Measurements from ENCODE around the gene GAB3.

The GAB3 gene

DNA sequence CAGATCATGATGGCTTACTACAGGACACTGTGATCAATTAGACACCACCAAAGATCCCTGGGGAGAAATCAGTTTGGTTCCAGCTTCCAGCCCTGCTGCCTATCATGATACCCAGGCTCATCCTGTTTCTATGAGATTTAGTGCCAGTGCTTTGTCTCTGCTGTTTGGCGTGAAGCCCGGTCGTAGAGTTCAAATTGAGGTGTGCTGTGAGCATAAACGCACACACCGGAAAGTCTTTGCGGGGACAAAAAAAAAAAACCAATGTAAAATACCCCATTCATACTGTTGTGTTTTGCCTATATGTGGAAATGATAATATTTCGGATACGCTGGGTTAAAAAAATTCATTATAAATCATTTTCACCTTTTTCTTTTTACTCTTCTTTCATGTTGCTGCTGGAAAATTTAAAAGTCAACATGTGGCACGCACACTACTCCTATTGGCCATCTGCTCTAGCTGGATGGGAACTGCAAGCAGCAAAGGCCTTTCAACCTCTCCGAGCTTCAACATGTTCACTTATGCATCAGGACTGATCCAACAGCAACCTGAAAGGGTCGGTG, 11.2 kb upstream of the GAB3 start:
- 0 out of 2 replicates have a peak overlapping the region, but pooled peaks have one; percentile 61 for H2AFZ ChIP-seq (ENCODE audit: low read depth, low read length)
- peaks cover 14% of the 10 kb centered on the region for H3K4me1 ChIP-seq (ENCODE audit: low read length)
- peak overlapping the region; percentile 99 for H3K4me3 ChIP-seq (ENCODE audit: low read length)
- peaks cover 8% of the 10 kb centered on the region; the same call in 1 of the 2 replicates for H4K20me1 ChIP-seq (ENCODE audit: insufficient read depth, low read length)
- H3K36me3 ChIP-seq (replicated peaks; ENCODE audit: low read depth, low read length): peaks cover 25% of the 10 kb centered on the region
- no peaks in the 10 kb centered on the region for H3K27me3 ChIP-seq (ENCODE audit: low read depth, low read length)
- peak overlapping the region; percentile 62 for H3K27ac ChIP-seq (ENCODE audit: low read length)
- no peaks in the 10 kb centered on the region for H3K9me3 ChIP-seq (ENCODE audit: insufficient read depth, low read length)
- H3K9ac ChIP-seq (ENCODE audit: low read length): peak overlapping the region; percentile 72
- peaks cover 45% of the 10 kb centered on the region for H3K79me2 ChIP-seq (ENCODE audit: low read length)
- peak overlapping the region; percentile 86 for H3K4me2 ChIP-seq (ENCODE audit: low read length)
- TF ChIP-seq, protein P1, sequence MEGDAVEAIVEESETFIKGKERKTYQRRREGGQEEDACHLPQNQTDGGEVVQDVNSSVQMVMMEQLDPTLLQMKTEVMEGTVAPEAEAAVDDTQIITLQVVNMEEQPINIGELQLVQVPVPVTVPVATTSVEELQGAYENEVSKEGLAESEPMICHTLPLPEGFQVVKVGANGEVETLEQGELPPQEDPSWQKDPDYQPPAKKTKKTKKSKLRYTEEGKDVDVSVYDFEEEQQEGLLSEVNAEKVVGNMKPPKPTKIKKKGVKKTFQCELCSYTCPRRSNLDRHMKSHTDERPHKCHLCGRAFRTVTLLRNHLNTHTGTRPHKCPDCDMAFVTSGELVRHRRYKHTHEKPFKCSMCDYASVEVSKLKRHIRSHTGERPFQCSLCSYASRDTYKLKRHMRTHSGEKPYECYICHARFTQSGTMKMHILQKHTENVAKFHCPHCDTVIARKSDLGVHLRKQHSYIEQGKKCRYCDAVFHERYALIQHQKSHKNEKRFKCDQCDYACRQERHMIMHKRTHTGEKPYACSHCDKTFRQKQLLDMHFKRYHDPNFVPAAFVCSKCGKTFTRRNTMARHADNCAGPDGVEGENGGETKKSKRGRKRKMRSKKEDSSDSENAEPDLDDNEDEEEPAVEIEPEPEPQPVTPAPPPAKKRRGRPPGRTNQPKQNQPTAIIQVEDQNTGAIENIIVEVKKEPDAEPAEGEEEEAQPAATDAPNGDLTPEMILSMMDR (IDR thresholded peaks at IDR 0.05; ENCODE audit: low read depth, low read length): no peak
- TF ChIP-seq EZH2phosphoT487 (IDR thresholded peaks at IDR 0.05; ENCODE audit: low read depth): no peak

DNA sequence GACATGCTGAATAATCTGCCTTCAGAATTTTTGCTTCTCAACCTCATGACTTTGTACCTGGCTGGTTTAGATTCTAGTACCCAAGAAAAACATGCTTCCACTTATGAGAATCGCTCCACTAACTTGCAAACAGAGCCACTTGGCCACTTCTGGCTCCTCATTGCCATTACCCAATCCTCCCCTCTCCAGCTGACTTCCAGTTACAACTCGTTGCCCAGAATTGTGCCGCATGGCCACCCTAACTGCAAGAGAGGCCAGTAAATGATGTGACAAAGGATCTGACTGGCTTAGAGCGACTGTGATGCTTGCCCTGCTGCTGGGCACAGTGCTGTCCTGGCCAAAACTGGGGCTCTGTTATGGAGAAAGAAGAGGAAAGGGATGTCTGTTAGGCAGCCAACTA, 7.8 kb upstream of the GAB3 start:
- Histone ChIP-seq H4K20me1 (ENCODE audit: insufficient read depth, low read length) (no peaks in the 10 kb centered on the region), H3K4me1 (ENCODE audit: low read length) (peaks cover 6% of the 10 kb centered on the region; the same call in 1 of the 2 replicates), H3K36me3 (replicated peaks; ENCODE audit: low read depth, low read length) (no peaks in the 10 kb centered on the region), H3K27me3 (ENCODE audit: low read depth, low read length) (no peaks in the 10 kb centered on the region), H2AFZ (ENCODE audit: low read depth, low read length) (no peak overlapping the region), H3K79me2 (ENCODE audit: low read length) (peaks cover 11% of the 10 kb centered on the region), H3K4me2 (ENCODE audit: low read length) (no peak overlapping the region), H3K9ac (ENCODE audit: low read length) (no peak overlapping the region), H3K9me3 (ENCODE audit: insufficient read depth, low read length) (no peaks in the 10 kb centered on the region), H3K4me3 (ENCODE audit: low read length) (no peak overlapping the region), H3K27ac (ENCODE audit: low read length) (no peak overlapping the region)
- no peak for TF ChIP-seq EZH2phosphoT487 (IDR thresholded peaks at IDR 0.05; ENCODE audit: low read depth)
- TF ChIP-seq, protein P1 (IDR thresholded peaks at IDR 0.05; ENCODE audit: low read depth, low read length): no peak

DNA sequence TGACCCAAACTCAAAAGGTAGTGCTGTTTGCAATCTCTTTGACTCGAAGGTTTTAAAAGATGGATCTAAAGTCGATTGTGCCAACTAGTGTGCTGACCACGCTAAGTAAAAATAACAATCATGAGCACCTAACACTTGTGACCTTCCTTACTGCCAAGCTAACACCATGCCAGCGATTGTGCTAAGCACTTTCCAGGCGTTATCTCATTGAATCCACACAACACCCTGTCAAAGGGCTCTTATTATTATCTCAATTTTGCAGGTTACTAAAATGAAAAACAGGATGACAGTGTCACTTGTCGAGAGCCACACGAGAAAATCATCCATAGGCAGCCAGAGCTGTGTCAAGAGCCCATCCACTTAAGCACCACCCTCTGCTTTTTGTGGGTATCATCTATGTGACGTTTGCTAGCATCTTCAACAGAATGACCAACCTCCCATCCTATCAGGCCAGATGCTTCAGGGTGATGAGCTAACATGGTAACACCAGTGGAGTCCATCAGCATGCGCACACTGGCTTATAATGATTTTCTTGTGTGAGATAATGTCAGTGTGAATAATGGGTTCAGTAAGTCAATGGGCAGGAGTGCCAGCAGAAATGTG, 893 bp upstream of the GAB3 start:
- H3K4me3 ChIP-seq (ENCODE audit: low read length): peak overlapping the region; percentile 93
- 0 out of 2 replicates have a peak, but pooled peaks cover 5% of the 10 kb centered on the region for H4K20me1 ChIP-seq (ENCODE audit: insufficient read depth, low read length)
- H3K9me3 ChIP-seq (ENCODE audit: insufficient read depth, low read length): no peaks in the 10 kb centered on the region
- no peak overlapping the region for H3K9ac ChIP-seq (ENCODE audit: low read length)
- no peaks in the 10 kb centered on the region for H3K79me2 ChIP-seq (ENCODE audit: low read length)
- peak overlapping the region; percentile 81 for H2AFZ ChIP-seq (ENCODE audit: low read depth, low read length)
- no peak overlapping the region for H3K27ac ChIP-seq (ENCODE audit: low read length)
- no peaks in the 10 kb centered on the region for H3K36me3 ChIP-seq (replicated peaks; ENCODE audit: low read depth, low read length)
- peak overlapping the region; percentile 99 for H3K4me2 ChIP-seq (ENCODE audit: low read length)
- TF ChIP-seq EZH2phosphoT487 (IDR thresholded peaks at IDR 0.05; ENCODE audit: low read depth): no peak
- TF ChIP-seq, protein P1 (IDR thresholded peaks at IDR 0.05; ENCODE audit: low read depth, low read length): no peak
- H3K27me3 ChIP-seq (ENCODE audit: low read depth, low read length): peaks cover 36% of the 10 kb centered on the region
- peaks cover 7% of the 10 kb centered on the region for H3K4me1 ChIP-seq (ENCODE audit: low read length)

DNA sequence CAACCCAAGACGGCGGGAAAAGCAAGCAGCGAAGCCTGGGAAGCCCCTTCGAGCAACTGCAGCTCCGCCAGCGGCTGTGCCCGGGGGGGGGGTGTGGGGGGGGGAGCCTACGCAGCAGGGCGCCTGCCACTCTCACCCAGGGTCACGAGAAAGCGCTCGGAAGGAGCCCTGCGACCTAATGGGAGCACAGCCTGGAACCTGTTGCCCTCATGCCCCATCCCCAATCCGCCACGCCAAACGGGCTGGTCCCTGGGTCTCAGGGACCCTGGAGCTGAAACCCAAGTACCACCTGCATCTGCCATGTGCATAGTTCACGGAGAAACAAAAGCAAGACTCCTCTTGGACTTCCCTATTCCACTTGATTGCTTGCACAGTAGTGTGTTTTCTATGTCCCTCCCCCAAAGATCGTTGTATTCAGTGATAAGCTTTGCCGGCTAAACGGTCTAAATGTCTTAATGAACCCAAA, 359 bp upstream of the GAB3 start:
- H3K9me3 ChIP-seq (ENCODE audit: insufficient read depth, low read length): no peaks in the 10 kb centered on the region
- H4K20me1 ChIP-seq (ENCODE audit: insufficient read depth, low read length): 0 out of 2 replicates have a peak, but pooled peaks cover 5% of the 10 kb centered on the region
- peaks cover 7% of the 10 kb centered on the region for H3K4me1 ChIP-seq (ENCODE audit: low read length)
- no peaks in the 10 kb centered on the region for H3K79me2 ChIP-seq (ENCODE audit: low read length)
- H3K9ac ChIP-seq (ENCODE audit: low read length): peak overlapping the region; percentile 17
- no peak overlapping the region for H3K27ac ChIP-seq (ENCODE audit: low read length)
- no peaks in the 10 kb centered on the region for H3K36me3 ChIP-seq (replicated peaks; ENCODE audit: low read depth, low read length)
- H3K27me3 ChIP-seq (ENCODE audit: low read depth, low read length): peaks cover 36% of the 10 kb centered on the region
- peak overlapping the region; percentile 93 for H3K4me3 ChIP-seq (ENCODE audit: low read length)
- H2AFZ ChIP-seq (ENCODE audit: low read depth, low read length): peak overlapping the region; percentile 81
- peak overlapping the region; percentile 99 for H3K4me2 ChIP-seq (ENCODE audit: low read length)
- TF ChIP-seq, protein P1 (IDR thresholded peaks at IDR 0.05; ENCODE audit: low read depth, low read length): no peak
- no peak for TF ChIP-seq EZH2phosphoT487 (IDR thresholded peaks at IDR 0.05; ENCODE audit: low read depth)

Measured in OCI-LY3 (cell line).